HepG2 (cell line): ENCODE measurements around the gene PAMR1. TPM values are rescaled to one million over a fixed set of nuclear protein-coding genes. Genes with fewer than 3 reads are reported as not detected.

Source experiments
- ATAC-seq: fragments of 200-7000 bp; cut with Tn5 transposase; 3 replicates; pipeline ENCODE4 v1.9.1; 2020; ENCODE audit warnings: mild to moderate bottlenecking, moderate library complexity
- BruUV-seq: library from RNA; stranded (reverse); fragments of 400-500 nt; replicated peaks from 2 replicates; lab custom pipeline; 2021; lab: Mats Ljungman, UMichigan
- CTCF ChIA-PET: fragments of 300-600 bp; formaldehyde crosslinking; extraction: SDS; loops from one replicate; lab custom pipeline; 2021; ENCODE audit warnings: low total read pairs, inconsistent platforms, low intra/inter-chr PET ratio; lab: Yijun Ruan, JAX
- POLR2A ChIA-PET: fragments of 350-600 bp; sonication (Branson Sonifier 250); formaldehyde crosslinking; loops from one replicate; lab custom pipeline; 2020; ENCODE audit warnings: antibody characterized with exemption, inconsistent platforms; lab: Yijun Ruan, JAX
- DNase-seq: peaks from one replicate; pipeline ENCODE4 v3.0.0-alpha.2; 2015; ENCODE audit warnings: low spot score
- FAIRE-seq: peaks from 3 replicates; lab custom pipeline; 2011; peaks lifted over from hg19 to GRCh38; lab: Jason Lieb, UNC
- H2AFZ ChIP-seq: one replicate; pipeline ENCODE4 v1.6.1; 2011; ENCODE audit warnings: low read length, inconsistent platforms
- H3K27ac ChIP-seq: fragments of 300-600 bp; 3 replicates; pipeline ENCODE4 v1.8.0; 2011; ENCODE audit warnings: mixed run types, mild to moderate bottlenecking, mixed read lengths, low read length, inconsistent platforms; ENCODE audit not compliant: insufficient read depth; ENCODE audit errors: extremely low read length
- H3K27me3 ChIP-seq, 2 experiments: fragments of 200-600 bp in 1 of 2; 2 replicates in 1 of 2; 3 replicates in 1 of 2; pipeline versions ENCODE4 v1.6.0 to v1.8.0; 2011; ENCODE audit warnings: low read length in 2 of 2, mild to moderate bottlenecking in 2 of 2, moderate library complexity in 2 of 2, inconsistent platforms in 1 of 2; ENCODE audit not compliant: insufficient read depth in 2 of 2, control insufficient read depth in 1 of 2
- H3K36me3 ChIP-seq, 2 experiments: fragments of 200-600 bp in 1 of 2; replicated peaks in 1 of 2; 2 replicates in 1 of 2; 3 replicates in 1 of 2; pipeline versions ENCODE4 v1.5.1 to v1.8.0; 2011; ENCODE audit warnings: low read length in 2 of 2, inconsistent platforms in 1 of 2; ENCODE audit not compliant: insufficient read depth in 2 of 2, control insufficient read depth in 1 of 2
- H3K4me1 ChIP-seq: 2 replicates; pipeline ENCODE4 v1.5.1; 2012; ENCODE audit warnings: low read length, inconsistent platforms; ENCODE audit not compliant: insufficient read depth
- H3K4me2 ChIP-seq: 2 replicates; pipeline ENCODE4 v1.6.0; 2011; ENCODE audit warnings: low read depth, low read length, inconsistent platforms
- H3K4me3 ChIP-seq, 3 experiments: fragments of 200-600 bp in 1 of 3; sonication (generic), shearing (Covaris generic) in 1 of 3; replicated peaks in 1 of 3; 2 replicates each; pipeline ENCODE4 v1.5.1; 2011 to 2016; ENCODE audit warnings: low read length in 3 of 3, inconsistent platforms in 2 of 3, low read depth in 2 of 3, mild to moderate bottlenecking in 2 of 3, control low read depth in 1 of 3, mixed read lengths in 1 of 3; ENCODE audit not compliant: insufficient read depth in 1 of 3
- H3K79me2 ChIP-seq: one replicate; pipeline ENCODE4 v1.6.1; 2011; ENCODE audit warnings: low read length, inconsistent platforms; ENCODE audit not compliant: insufficient read depth
- H3K9ac ChIP-seq: 2 replicates; pipeline ENCODE4 v1.6.0; 2011; ENCODE audit warnings: mild to moderate bottlenecking, low read depth, low read length, inconsistent platforms; ENCODE audit not compliant: insufficient read depth
- H3K9me3 ChIP-seq: 2 replicates; pipeline ENCODE4 v1.5.1; 2012; ENCODE audit warnings: mild to moderate bottlenecking, low read length
- H4K20me1 ChIP-seq: 2 replicates; pipeline ENCODE4 v1.6.0; 2011; ENCODE audit warnings: inconsistent platforms, mild to moderate bottlenecking, low read length, moderate library complexity; ENCODE audit not compliant: insufficient read depth
- CC2D1A ChIP-seq: sonication (generic); formaldehyde crosslinking; IDR thresholded peaks from 2 replicates; pipeline ENCODE4 v1.8.1; 2023; ENCODE audit warnings: mild to moderate bottlenecking, missing genetic modification reagents
- CERS6 ChIP-seq: sonication (generic); formaldehyde crosslinking; IDR thresholded peaks from 2 replicates; pipeline ENCODE4 v1.5.0; 2020; ENCODE audit warnings: missing genetic modification reagents
- CSRNP2 ChIP-seq: sonication (generic); formaldehyde crosslinking; conservative IDR thresholded peaks from 2 replicates; pipeline ENCODE4 v1.8.0; 2022; ENCODE audit warnings: low read depth, missing genetic modification reagents
- ELF3 ChIP-seq: IDR thresholded peaks from 2 replicates; pipeline ENCODE4 v1.6.1; 2016; ENCODE audit warnings: missing genetic modification reagents, missing compliant biosample characterization
- GABPA ChIP-seq, 2 experiments: IDR thresholded peaks; 2 replicates each; pipeline ENCODE4 v1.6.1; 2011 to 2016; ENCODE audit warnings: low read depth in 2 of 2, low read length in 1 of 2, missing biosample characterization in 1 of 2, missing genetic modification characterization in 1 of 2
- GATAD2A ChIP-seq: IDR thresholded peaks from 2 replicates; pipeline ENCODE4 v1.6.1; 2016
- RBAK ChIP-seq: sonication (generic); formaldehyde crosslinking; IDR thresholded peaks from 2 replicates; pipeline ENCODE4 v1.5.1; 2020; ENCODE audit warnings: mild to moderate bottlenecking, missing genetic modification reagents
- RBFOX2 ChIP-seq: fragments of 200-400 bp; formaldehyde crosslinking; IDR thresholded peaks from 2 replicates; pipeline ENCODE4 v1.6.1; 2017; ENCODE audit warnings: low read depth, mild to moderate bottlenecking, low read length
- SRSF9 ChIP-seq: fragments of 200-400 bp; formaldehyde crosslinking; IDR thresholded peaks from 2 replicates; pipeline ENCODE4 v1.6.1; 2018; ENCODE audit warnings: borderline replicate concordance, mild to moderate bottlenecking, low read depth, low read length; ENCODE audit not compliant: insufficient read depth, poor library complexity, severe bottlenecking
- TBX3 ChIP-seq: fragments of 450-650 bp; IDR thresholded peaks from 2 replicates; pipeline ENCODE4 v1.6.1; 2017; ENCODE audit warnings: antibody characterized with exemption, mild to moderate bottlenecking, inconsistent platforms, borderline replicate concordance
- ZC3H13 ChIP-seq: sonication (generic); formaldehyde crosslinking; IDR thresholded peaks from 2 replicates; pipeline ENCODE4 v1.8.1; 2023; ENCODE audit warnings: mild to moderate bottlenecking, missing genetic modification reagents, moderate library complexity
- ZNF121 ChIP-seq: sonication (generic); formaldehyde crosslinking; IDR thresholded peaks from 2 replicates; pipeline ENCODE4 v1.5.0; 2020; ENCODE audit warnings: mild to moderate bottlenecking, missing genetic modification reagents
- ZNF296 ChIP-seq: sonication (generic); formaldehyde crosslinking; conservative IDR thresholded peaks from 2 replicates; pipeline ENCODE4 v1.5.0; 2020; ENCODE audit warnings: mild to moderate bottlenecking, missing genetic modification reagents
- ZNF333 ChIP-seq: sonication (generic); formaldehyde crosslinking; IDR thresholded peaks from 2 replicates; pipeline ENCODE4 v1.4.0; 2020; ENCODE audit warnings: mild to moderate bottlenecking, missing genetic modification reagents, borderline replicate concordance
- ZNF446 ChIP-seq: sonication (generic); formaldehyde crosslinking; IDR thresholded peaks from 2 replicates; pipeline ENCODE4 v1.5.0; 2020; ENCODE audit warnings: mild to moderate bottlenecking, missing genetic modification reagents
- ZNF572 ChIP-seq: sonication (generic); formaldehyde crosslinking; IDR thresholded peaks from 2 replicates; pipeline ENCODE4 v1.5.1; 2020; ENCODE audit warnings: mild to moderate bottlenecking, missing genetic modification reagents
- ZNF781 ChIP-seq: sonication (generic); formaldehyde crosslinking; IDR thresholded peaks from 2 replicates; pipeline ENCODE4 v1.5.1; 2020; ENCODE audit warnings: borderline replicate concordance, mild to moderate bottlenecking, missing genetic modification reagents; ENCODE audit errors: not compliant biosample characterization
- ZNF883 ChIP-seq: sonication (generic); formaldehyde crosslinking; IDR thresholded peaks from 2 replicates; pipeline ENCODE4 v1.5.1; 2020; ENCODE audit warnings: mild to moderate bottlenecking, missing genetic modification reagents; ENCODE audit errors: not compliant biosample characterization
- ZSCAN21 ChIP-seq: sonication (generic); formaldehyde crosslinking; IDR thresholded peaks from 2 replicates; pipeline ENCODE4 v1.8.0; 2022; ENCODE audit warnings: mild to moderate bottlenecking, missing genetic modification reagents, moderate library complexity, borderline replicate concordance
- WGBS: methylation state at CpG from one replicate; pipeline ENCODE4 v1.1.6; 2017; ENCODE audit warnings: low lambda C conversion rate; 5-methylcytosine and 5-hydroxymethylcytosine counted together
- in situ Hi-C: cut with HindIII; loops from 2 replicates; pipeline ENCODE4 v1.10.0; 2017; ENCODE audit warnings: low pct_unique_long_range_greater_than_20kb; ENCODE audit not compliant: extremely low pct_ligation_motif_present
- intact Hi-C: fragments of 100-400 bp; cut with micrococcal nuclease; formaldehyde crosslinking; loops from one replicate; pipeline ENCODE4 v1.10.0; 2022; ENCODE audit not compliant: unreplicated experiment
- polyA plus RNA-seq, 8 experiments: library from polyadenylated mRNA; depleted of rRNA in 3 of 8; stranded (reverse) in 7 of 8; unstranded in 1 of 8; fragments of >200 nt; fragmentation: Illumina TruSeq in 4 of 8; extraction: Trizol in 4 of 8; gene quantifications; 2 replicates each; pipeline versions ENCODE4 v1.2.1 to v1.2.3, GENCODE V29; 2011 to 2016; ENCODE audit warnings: low read depth in 4 of 8, missing spikeins in 1 of 8, mixed read lengths in 1 of 8; ENCODE audit not compliant: insufficient read depth in 1 of 8
- total RNA-seq, 5 experiments: library from RNA; depleted of rRNA; stranded (reverse); fragments of >200 nt; fragmentation: Illumina TruSeq; extraction: Trizol; gene quantifications; 2 replicates each; pipeline ENCODE4 v1.2.3, GENCODE V29; 2016; ENCODE audit warnings: low read depth in 1 of 5

The PAMR1 gene
- total and polyA plus RNA-seq, 2 of the 13 experiments (the other 11 are each of a cell fraction or from before 2014, with no cell fraction given): not detected

- no peak for FAIRE-seq
- CTCF ChIA-PET: no interaction called here
- intact Hi-C loops: no loop called here
Observed at GRCh38 chr11:35571696-35572095, 46.3 kb upstream of the PAMR1 start.

More at GRCh38 chr11:35571696-35572095, 46.3 kb upstream of the PAMR1 start:
- H3K4me2 ChIP-seq: no peak overlapping the region
- WGBS: 4% methylated on average over 3 of the region's 3 CpGs
- H3K36me3 ChIP-seq: no peaks in the 10 kb centered on the region
- no peaks in the 10 kb centered on the region for H4K20me1 ChIP-seq
- H3K9ac ChIP-seq: no peak overlapping the region
- no peak overlapping the region for H3K4me3 ChIP-seq
- H2AFZ ChIP-seq: no peak overlapping the region
- BruUV-seq: no TSS peak
- in situ Hi-C loops: no loop called here
- no peaks in the 10 kb centered on the region for H3K79me2 ChIP-seq
- POLR2A ChIA-PET: no interaction called here
- H3K27me3 ChIP-seq: no peaks in the 10 kb centered on the region
- no peaks in the 10 kb centered on the region for H3K9me3 ChIP-seq
- TF ChIP-seq ELF3: no peak
- TF ChIP-seq ZSCAN21: no peak
- TF ChIP-seq TBX3: no peak
- no peak for TF ChIP-seq CSRNP2 (CRISPR knock-in tag)
- TF ChIP-seq ZNF572 (CRISPR knock-in tag): no peak
- no peak for TF ChIP-seq ZNF883 (CRISPR knock-in tag)
- no peak for TF ChIP-seq CERS6 (CRISPR knock-in tag)
- no peak for TF ChIP-seq RBFOX2
- TF ChIP-seq ZNF296: no peak
- no peak for TF ChIP-seq RBAK (CRISPR knock-in tag)
- TF ChIP-seq ZNF781 (CRISPR knock-in tag): no peak
- TF ChIP-seq ZC3H13 (CRISPR knock-in tag): no peak
- no peak for TF ChIP-seq ZNF121 (CRISPR knock-in tag)
- no peak for TF ChIP-seq GATAD2A
- no peak for TF ChIP-seq ZNF446
- TF ChIP-seq GABPA (IDR thresholded peaks at IDR 0.05; ENCODE audit: low read depth, low read length): no peak
- no peak for TF ChIP-seq GABPA (CRISPR knock-in tag; IDR thresholded peaks at IDR 0.05; ENCODE audit: low read depth)
- no peak for TF ChIP-seq ZNF333 (CRISPR knock-in tag)
- TF ChIP-seq SRSF9: no peak
- no peak for TF ChIP-seq CC2D1A (CRISPR knock-in tag)
- ATAC-seq (no peak), DNase-seq (no peak)
- H3K4me1 ChIP-seq: no peaks in the 10 kb centered on the region
- no peak overlapping the region for H3K27ac ChIP-seq
